Uterus (tissue), 4 donors: ENCODE measurements around the gene NDUFB10. TPM values are rescaled to one million over a fixed set of nuclear protein-coding genes. Genes with fewer than 3 reads are reported as not detected.

Experiments
- DNase-seq, 2 donors: peaks; one replicate each; pipeline ENCODE4 v3.0.0-alpha.2; 2019 to 2020
- H3K27ac ChIP-seq, 2 donors: fragments of 200-600 bp; sonication (generic); 1 replicate in 1 of 2; 2 replicates in 1 of 2; pipeline ENCODE4 v1.5.1; 2016 to 2018
- H3K27me3 ChIP-seq, 2 donors: fragments of 200-600 bp; sonication (generic); one replicate each; pipeline ENCODE4 v1.5.1; 2018 to 2019; ENCODE audit warnings: control low read depth in 1 of 2
- H3K36me3 ChIP-seq, 2 donors: fragments of 200-600 bp; sonication (generic); one replicate each; pipeline ENCODE4 v1.5.1; 2019; ENCODE audit warnings: control low read depth in 1 of 2
- H3K4me1 ChIP-seq, 2 donors: fragments of 200-600 bp; sonication (generic); one replicate each; pipeline ENCODE4 v1.5.1; 2018 to 2019; ENCODE audit warnings: control low read depth in 1 of 2
- H3K4me3 ChIP-seq, 2 donors: fragments of 200-600 bp; sonication (generic); 1 replicate in 1 of 2; 2 replicates in 1 of 2; pipeline ENCODE4 v1.5.1; 2018 to 2019; ENCODE audit warnings: mild to moderate bottlenecking in 1 of 2
- H3K9me3 ChIP-seq, 2 donors: fragments of 200-600 bp; sonication (generic); one replicate each; pipeline ENCODE4 v1.5.1; 2019; ENCODE audit warnings: control low read depth in 1 of 2
- CTCF ChIP-seq, 4 experiments: fragments of 200-600 bp in 2 of 4; fragments of 450-650 bp in 2 of 4; sonication (generic) in 2 of 4; IDR thresholded peaks; one replicate each; pipeline ENCODE4 v1.5.1; 2016 to 2019; ENCODE audit warnings: antibody characterized with exemption in 4 of 4, mild to moderate bottlenecking in 2 of 4, moderate library complexity in 1 of 4
- POLR2A ChIP-seq, 2 donors: fragments of 450-650 bp; IDR thresholded peaks; one replicate each; pipeline ENCODE4 v1.6.1; 2016; ENCODE audit warnings: antibody characterized with exemption in 2 of 2, mild to moderate bottlenecking in 1 of 2, moderate library complexity in 1 of 2
- intact Hi-C: fragments of 100-400 bp; cut with DNase I; formaldehyde crosslinking; loops from one replicate; pipeline ENCODE4 v1.15.1; 2023; ENCODE audit warnings: low total_unique reads
- total RNA-seq, 4 donors: library from RNA; depleted of rRNA in 3 of 4; stranded (reverse); fragments of >200 nt in 3 of 4; gene quantifications; one replicate each; pipeline versions ENCODE4 v1.1.0 to v1.2.4, GENCODE V29; 2014 to 2023
- donor health status: DM: yes; HTN: yes; CAD: no.

The NDUFB10 gene
- total RNA-seq, 4 donors from 2014 or later, result 50.1 to 532 (median 78.0) TPM

GRCh38 chr16:1985466-1986150 is 26.3 kb downstream of the NDUFB10 start:
- no peak overlapping the region for H3K27ac ChIP-seq
- peaks cover 0 to 18% of the 10 kb centered on the region in 2 donors for H3K4me1 ChIP-seq
- no peak for DNase-seq
- intact Hi-C loops, result no loop called here
- H3K27me3 ChIP-seq, result peaks cover 7 to 15% of the 10 kb centered on the region in 2 donors
- no peaks in the 10 kb centered on the region for H3K36me3 ChIP-seq
- H3K4me3 ChIP-seq, result no peak overlapping the region
- no peak for TF ChIP-seq POLR2A (IDR thresholded peaks at IDR 0.05)
- no peak for TF ChIP-seq CTCF (IDR thresholded peaks at IDR 0.05)
- no peaks in the 10 kb centered on the region for H3K9me3 ChIP-seq

GRCh38 chr16:1987198-1987597 is 27.9 kb downstream of the NDUFB10 start:
- no peak overlapping the region for H3K27ac ChIP-seq
- TF ChIP-seq POLR2A (IDR thresholded peaks at IDR 0.05), result no peak
- no peak for TF ChIP-seq CTCF (IDR thresholded peaks at IDR 0.05)
- H3K9me3 ChIP-seq, result no peaks in the 10 kb centered on the region
- no peak overlapping the region for H3K4me3 ChIP-seq
- intact Hi-C loops, result no loop called here
- H3K4me1 ChIP-seq, result peaks cover 0 to 24% of the 10 kb centered on the region in 2 donors
- peaks cover 18 to 20% of the 10 kb centered on the region in 2 donors for H3K27me3 ChIP-seq
- no peaks in the 10 kb centered on the region for H3K36me3 ChIP-seq
- no peak for DNase-seq

- Histone ChIP-seq H3K27me3 (peaks cover 14 to 20% of the 10 kb centered on the region in 2 donors), H3K36me3 (no peaks in the 10 kb centered on the region), H3K4me3 (no peak within 1 kb of the TSS), H3K4me1 (peaks cover 0 to 24% of the 10 kb centered on the region in 2 donors), H3K9me3 (no peaks in the 10 kb centered on the region), H3K27ac (no peak within 1 kb of the TSS)
- intact Hi-C loops, result no loop called here
- no peak for DNase-seq
- TF ChIP-seq POLR2A (IDR thresholded peaks at IDR 0.05) (no peak), CTCF (IDR thresholded peaks at IDR 0.05) (no peak)
These were observed 30.1 kb downstream of the NDUFB10 start, which contains the start of gene SYNGR3 for GRCh38 chr16:1989209-1990100. Gene SYNGR3 (plus strand): TSS chr16:1989970. CDS start chr16:1990103, 133 bp downstream.

GRCh38 chr16:1990101-1990350 is 30.7 kb downstream of the NDUFB10 start:
- H3K4me1 ChIP-seq, result peaks cover 0 to 19% of the 10 kb centered on the region in 2 donors
- H3K4me3 ChIP-seq, result no peak overlapping the region

More at GRCh38 chr16:1990101-1990350, 30.7 kb downstream of the NDUFB10 start:
- DNase-seq, result no peak
- H3K27me3 ChIP-seq, result peaks cover 14 to 20% of the 10 kb centered on the region in 2 donors
- H3K9me3 ChIP-seq, result no peaks in the 10 kb centered on the region
- no peaks in the 10 kb centered on the region for H3K36me3 ChIP-seq
- intact Hi-C loops, result no loop called here
- TF ChIP-seq POLR2A (IDR thresholded peaks at IDR 0.05) (no peak), CTCF (IDR thresholded peaks at IDR 0.05) (no peak)
- no peak overlapping the region for H3K27ac ChIP-seq
